BLaER1 treated with 17β-estradiol and CSF1 and Interleukin-3, amounts not matched to agents 10 nM and 100 nM (cell line): ENCODE results near the gene AMOTL2.

ENCODE experiments used
- H3K27ac ChIP-seq, 11 experiments: shearing (Covaris generic); formaldehyde crosslinking; 2 replicates each; pipeline ENCODE4 v1.8.1; 2022
- H3K27me3 ChIP-seq, 11 experiments: shearing (Covaris generic); formaldehyde crosslinking; 2 replicates each; pipeline ENCODE4 v1.8.1; 2022
- H3K36me3 ChIP-seq, 11 experiments: shearing (Covaris generic); formaldehyde crosslinking; 2 replicates each; pipeline ENCODE4 v1.8.1; 2022
- H3K4me1 ChIP-seq, 10 experiments: shearing (Covaris generic); formaldehyde crosslinking; 2 replicates each; pipeline ENCODE4 v1.8.1; 2022
- H3K4me2 ChIP-seq, 11 experiments: shearing (Covaris generic); formaldehyde crosslinking; 2 replicates each; pipeline ENCODE4 v1.8.1; 2022
- H3K4me3 ChIP-seq, 10 experiments: shearing (Covaris generic); formaldehyde crosslinking; 2 replicates each; pipeline ENCODE4 v1.8.1; 2022
- H3K9ac ChIP-seq, 11 experiments: shearing (Covaris generic); formaldehyde crosslinking; 2 replicates each; pipeline ENCODE4 v1.8.1; 2022
- H3K9me3 ChIP-seq, 11 experiments: shearing (Covaris generic); formaldehyde crosslinking; replicated peaks in 1 of 11; 2 replicates each; pipeline ENCODE4 v1.8.1; 2022
- H4K20me1 ChIP-seq, 11 experiments: shearing (Covaris generic); formaldehyde crosslinking; 2 replicates each; pipeline ENCODE4 v1.8.1; 2022
- Cebpa-rat ChIP-seq, 11 experiments: shearing (Covaris generic); IDR thresholded peaks; 2 replicates each; pipeline ENCODE4 v1.8.1; 2022

AMOTL2 gene

DNA sequence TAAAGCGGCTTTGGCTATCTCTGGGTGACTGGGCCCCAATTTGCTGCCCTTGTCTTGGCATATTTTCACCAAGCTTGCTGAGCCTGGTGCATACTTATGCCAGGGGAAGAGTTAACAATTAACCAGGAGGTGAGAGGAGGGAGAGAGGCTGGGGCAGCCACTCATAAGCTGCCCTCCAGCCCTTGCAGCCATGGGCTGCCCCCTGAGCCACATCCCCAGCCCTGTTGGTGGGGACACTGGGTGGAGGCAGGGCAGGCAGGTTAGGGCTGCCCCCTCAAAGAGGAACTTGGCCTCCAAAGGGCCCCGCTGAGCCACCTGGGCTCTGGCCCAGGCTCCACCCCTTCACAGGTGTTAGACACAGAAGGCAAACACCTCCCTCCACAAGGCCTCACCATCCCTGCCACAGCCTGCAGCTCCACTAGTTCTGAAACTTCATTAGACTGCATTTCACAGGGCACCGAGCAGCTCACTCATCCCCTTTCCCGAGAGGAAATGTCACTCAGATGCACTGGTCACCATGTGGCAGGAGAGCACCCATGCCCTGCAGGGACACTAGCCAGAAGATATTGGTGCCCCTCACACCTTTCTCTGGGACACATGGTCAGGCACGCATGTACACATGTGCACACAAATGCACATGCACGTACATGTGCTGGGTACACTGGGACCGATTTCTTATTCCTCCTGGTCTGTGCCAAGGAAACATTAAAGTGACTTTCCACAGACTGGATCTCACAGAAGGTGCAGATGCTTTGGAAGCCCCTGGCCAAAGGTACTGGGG lies 20.2 kb downstream of the AMOTL2 start:
- H3K4me3 ChIP-seq = no peak overlapping the region
- no peak overlapping the region for H3K9ac ChIP-seq
- peaks cover 0 to 11% (median 0%) of the 10 kb centered on the region in 10 experiments; a peak in 3 of 20 replicates for H3K4me1 ChIP-seq
- no peaks in the 10 kb centered on the region for H4K20me1 ChIP-seq
- TF ChIP-seq Cebpa-rat (IDR thresholded peaks at IDR 0.05) = no peak
- no peaks in the 10 kb centered on the region for H3K36me3 ChIP-seq
- no peaks in the 10 kb centered on the region for H3K9me3 ChIP-seq
- no peak overlapping the region for H3K4me2 ChIP-seq
- H3K27me3 ChIP-seq = no peaks in the 10 kb centered on the region
- no peak overlapping the region for H3K27ac ChIP-seq

DNA sequence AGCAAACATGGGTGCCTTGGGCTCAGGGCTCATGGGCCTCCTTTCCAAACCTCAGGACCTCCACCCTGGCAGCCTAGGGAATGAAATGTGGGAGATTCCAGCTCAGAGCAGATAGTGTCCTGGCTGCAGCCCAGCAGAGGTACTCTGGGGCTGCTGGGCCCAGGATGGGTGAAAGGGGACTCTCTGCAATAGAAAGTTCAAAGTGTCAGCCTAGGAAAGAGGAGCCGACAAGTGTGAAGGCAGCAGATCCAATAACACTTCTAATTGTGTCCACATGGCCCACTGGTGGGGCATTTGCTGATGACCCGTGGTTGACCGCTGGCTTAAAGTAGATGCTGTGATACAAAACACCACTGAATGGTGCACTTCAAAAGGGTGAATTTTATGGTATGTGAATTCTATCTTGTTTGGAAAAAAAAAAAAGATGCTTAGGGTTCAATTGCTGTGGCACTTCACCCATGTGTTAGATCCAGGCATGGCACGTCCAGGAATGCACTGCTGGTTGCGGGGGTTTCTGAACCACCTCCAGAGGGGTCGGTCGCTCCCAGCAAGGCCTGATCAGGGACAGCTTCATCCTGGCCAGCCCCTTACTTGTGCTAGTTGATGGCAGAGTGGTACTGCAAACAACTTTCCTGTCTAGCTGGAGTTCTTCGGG lies 20.9 kb downstream of the AMOTL2 start:
- TF ChIP-seq Cebpa-rat (IDR thresholded peaks at IDR 0.05) = no peak
- no peaks in the 10 kb centered on the region for H3K36me3 ChIP-seq
- H3K9me3 ChIP-seq = no peaks in the 10 kb centered on the region
- H3K27me3 ChIP-seq = no peaks in the 10 kb centered on the region
- H3K4me3 ChIP-seq = no peak overlapping the region
- peaks cover 0 to 10% (median 0%) of the 10 kb centered on the region in 10 experiments; a peak in 3 of 20 replicates for H3K4me1 ChIP-seq
- H3K9ac ChIP-seq = no peak overlapping the region
- no peaks in the 10 kb centered on the region for H4K20me1 ChIP-seq
- H3K27ac ChIP-seq = no peak overlapping the region
- H3K4me2 ChIP-seq = no peak overlapping the region

DNA sequence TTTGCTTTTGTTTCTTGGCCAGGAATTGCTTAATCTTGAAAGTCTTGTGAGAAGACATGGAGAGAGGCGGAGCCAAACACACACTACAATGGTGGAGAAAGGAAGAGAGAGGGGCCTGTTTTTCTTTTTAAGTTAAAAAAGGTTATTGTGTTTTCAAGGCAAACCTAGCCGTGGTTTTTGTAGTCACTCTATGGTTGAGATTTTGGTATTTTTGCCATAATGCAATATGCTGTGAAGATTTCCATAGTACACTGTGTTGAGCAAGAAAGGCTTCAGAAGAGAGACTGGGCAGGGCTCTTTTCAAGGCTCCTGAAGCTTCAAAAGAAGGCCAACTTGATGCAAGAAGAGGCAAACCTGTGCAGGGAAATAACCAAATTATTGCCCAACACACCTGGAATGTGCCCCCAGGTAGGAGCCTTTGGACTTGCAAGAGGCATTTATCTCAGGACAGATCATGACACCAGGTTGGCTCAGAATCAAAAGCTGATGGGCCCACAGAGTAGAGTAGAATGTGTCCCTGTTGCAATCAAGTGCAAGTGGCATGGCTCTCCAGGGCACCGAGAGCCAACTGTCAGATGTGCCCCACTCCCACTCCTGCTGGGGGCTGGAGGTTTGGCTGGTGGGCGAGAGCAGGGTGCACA lies 22.1 kb downstream of the AMOTL2 start:
- Histone ChIP-seq H3K27me3 (no peaks in the 10 kb centered on the region), H3K27ac (no peak overlapping the region), H3K36me3 (no peaks in the 10 kb centered on the region), H4K20me1 (no peaks in the 10 kb centered on the region), H3K9ac (no peak overlapping the region), H3K4me3 (no peak overlapping the region), H3K9me3 (peaks cover 0 to 6% (median 0%) of the 10 kb centered on the region in 11 experiments; a peak in 6 of 22 replicates), H3K4me1 (no peaks in the 10 kb centered on the region), H3K4me2 (no peak overlapping the region)
- no peak for TF ChIP-seq Cebpa-rat (IDR thresholded peaks at IDR 0.05)

DNA sequence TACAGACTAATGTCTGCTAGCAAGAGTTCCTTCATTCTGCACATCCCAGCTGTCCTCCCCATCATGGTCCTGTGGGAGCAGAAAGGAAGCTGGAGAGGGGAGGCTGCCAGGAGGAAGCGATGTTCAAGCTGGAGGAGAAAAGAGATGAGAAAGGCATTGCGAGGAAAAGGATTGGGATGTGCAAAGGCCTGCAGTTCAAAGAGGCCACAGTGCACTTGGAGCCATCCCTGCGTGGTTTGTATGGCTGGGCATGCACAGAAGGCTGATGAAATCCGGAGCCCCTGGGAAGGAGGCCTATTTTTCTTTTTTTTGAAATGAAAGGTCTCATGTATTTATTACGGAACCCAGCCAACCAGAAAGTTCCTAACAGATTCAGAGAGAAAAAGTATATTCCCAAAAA lies 22.8 kb downstream of the AMOTL2 start:
- H3K9ac ChIP-seq = no peak overlapping the region
- H3K4me1 ChIP-seq = no peaks in the 10 kb centered on the region
- peaks cover 5 to 12% (median 7%) of the 10 kb centered on the region in 11 experiments; a peak in 19 of 22 replicates for H3K9me3 ChIP-seq
- no peaks in the 10 kb centered on the region for H3K27me3 ChIP-seq
- H3K27ac ChIP-seq = no peak overlapping the region
- no peaks in the 10 kb centered on the region for H4K20me1 ChIP-seq
- H3K36me3 ChIP-seq = no peaks in the 10 kb centered on the region
- no peak overlapping the region for H3K4me3 ChIP-seq
- H3K4me2 ChIP-seq = no peak overlapping the region
- no peak for TF ChIP-seq Cebpa-rat (IDR thresholded peaks at IDR 0.05)

DNA sequence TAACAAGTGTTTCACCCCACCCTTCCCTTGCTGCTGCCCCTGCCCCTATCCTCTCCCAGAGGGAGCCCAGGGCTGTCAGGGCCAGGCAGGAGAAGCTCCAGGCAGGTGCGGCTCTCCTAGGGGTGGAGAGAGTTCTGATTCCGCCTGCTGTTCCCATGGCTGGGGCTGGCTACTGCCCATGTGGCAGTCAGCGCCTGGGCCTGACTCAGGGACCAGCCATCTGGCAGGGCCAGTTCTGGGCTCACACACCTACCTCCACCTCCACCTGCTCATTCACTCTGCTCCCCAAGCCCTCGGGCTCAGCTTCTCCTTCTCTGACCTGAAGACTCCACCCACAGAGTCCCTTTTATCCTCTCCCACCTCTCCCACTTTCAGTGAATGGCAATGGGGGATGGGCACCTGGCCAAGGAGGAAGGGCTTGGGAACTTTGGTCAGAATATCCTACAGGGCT lies 23.4 kb downstream of the AMOTL2 start:
- Histone ChIP-seq H3K9me3 (peaks cover 8 to 18% (median 11%) of the 10 kb centered on the region in 11 experiments; a peak in 20 of 22 replicates), H3K4me1 (no peaks in the 10 kb centered on the region), H3K27me3 (no peaks in the 10 kb centered on the region), H3K9ac (no peak overlapping the region), H3K4me3 (no peak overlapping the region), H4K20me1 (no peaks in the 10 kb centered on the region), H3K36me3 (no peaks in the 10 kb centered on the region), H3K27ac (no peak overlapping the region), H3K4me2 (no peak overlapping the region)
- TF ChIP-seq Cebpa-rat (IDR thresholded peaks at IDR 0.05) = no peak

DNA sequence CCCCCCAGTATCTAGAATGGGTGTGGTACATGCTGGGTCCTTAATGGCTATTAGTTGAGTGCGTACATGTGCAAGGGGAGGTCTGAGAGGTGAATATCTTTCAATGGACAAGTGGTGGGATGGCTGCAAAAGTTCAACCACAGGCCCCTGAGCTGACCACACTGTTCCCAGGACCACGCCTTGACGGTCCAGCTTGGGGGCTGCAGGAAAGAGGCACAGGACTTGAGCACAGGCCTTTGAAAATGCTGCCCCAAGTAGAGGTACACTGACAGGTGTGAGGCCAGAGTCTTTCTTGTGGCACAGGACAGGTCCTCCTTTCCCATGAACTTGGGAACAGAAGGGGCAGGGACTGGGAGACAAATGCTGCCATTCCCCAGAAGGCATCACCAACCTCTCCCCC lies 24.0 kb downstream of the AMOTL2 start:
- no peaks in the 10 kb centered on the region for H4K20me1 ChIP-seq
- H3K4me1 ChIP-seq = peaks cover 0 to 3% (median under 1%) of the 10 kb centered on the region in 10 experiments; a peak in 8 of 20 replicates
- no peak overlapping the region for H3K4me2 ChIP-seq
- no peak overlapping the region for H3K4me3 ChIP-seq
- no peak overlapping the region for H3K27ac ChIP-seq
- H3K27me3 ChIP-seq = no peaks in the 10 kb centered on the region
- H3K9me3 ChIP-seq = peaks cover 8 to 18% (median 11%) of the 10 kb centered on the region in 11 experiments; a peak in 20 of 22 replicates
- no peak for TF ChIP-seq Cebpa-rat (IDR thresholded peaks at IDR 0.05)
- no peaks in the 10 kb centered on the region for H3K36me3 ChIP-seq
- H3K9ac ChIP-seq = no peak overlapping the region

DNA sequence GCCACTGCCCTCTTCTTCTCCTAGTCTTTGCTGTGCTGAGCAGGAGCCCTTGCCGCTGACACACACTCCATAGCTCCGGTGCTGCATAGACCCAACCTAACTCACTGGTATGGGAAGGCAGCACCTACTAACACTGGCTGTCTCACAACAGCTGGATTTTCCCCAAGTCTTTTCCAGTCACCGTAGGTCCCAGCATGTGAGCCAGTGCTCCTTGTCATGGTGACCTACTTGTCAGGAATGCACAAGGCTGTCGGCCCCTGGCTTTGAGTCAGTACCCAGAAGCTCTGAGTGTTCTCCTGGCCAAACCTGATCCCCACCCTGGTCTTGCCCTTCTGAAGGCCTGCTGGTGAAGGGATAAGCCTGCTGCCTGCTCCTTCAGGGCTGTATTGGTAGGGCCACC lies 25.7 kb downstream of the AMOTL2 start:
- Histone ChIP-seq H3K9ac (no peak overlapping the region), H4K20me1 (no peaks in the 10 kb centered on the region), H3K36me3 (no peaks in the 10 kb centered on the region), H3K4me2 (no peak overlapping the region), H3K27me3 (no peaks in the 10 kb centered on the region), H3K27ac (no peak overlapping the region), H3K9me3 (peaks cover 8 to 18% (median 11%) of the 10 kb centered on the region in 11 experiments; a peak in 20 of 22 replicates), H3K4me3 (no peak overlapping the region), H3K4me1 (peaks cover 0 to 13% (median 10%) of the 10 kb centered on the region in 10 experiments; a peak in 12 of 20 replicates)
- no peak for TF ChIP-seq Cebpa-rat (IDR thresholded peaks at IDR 0.05)

DNA sequence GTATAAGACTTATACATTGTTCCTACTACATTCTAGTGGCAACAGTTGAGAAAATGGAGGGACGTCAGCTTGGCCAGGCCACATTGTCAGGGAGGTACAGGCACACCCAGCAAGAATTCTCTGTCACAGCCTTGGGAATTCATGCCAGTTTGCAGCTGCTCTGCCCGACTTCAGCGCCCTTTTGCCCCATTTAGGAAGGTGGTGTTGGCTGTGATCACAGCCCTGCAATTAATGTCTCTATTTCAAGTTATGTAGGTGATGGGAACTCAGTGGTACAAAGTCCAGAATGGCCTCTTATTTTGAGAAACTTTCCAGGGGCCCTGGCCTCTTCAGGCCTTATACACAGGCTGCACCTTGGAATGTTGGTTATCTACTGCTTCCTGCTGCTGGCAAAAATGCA lies 26.7 kb downstream of the AMOTL2 start:
- Histone ChIP-seq H3K9me3 (peaks cover 8 to 18% (median 11%) of the 10 kb centered on the region in 11 experiments; a peak in 20 of 22 replicates), H3K27ac (no peak overlapping the region)

DNA sequence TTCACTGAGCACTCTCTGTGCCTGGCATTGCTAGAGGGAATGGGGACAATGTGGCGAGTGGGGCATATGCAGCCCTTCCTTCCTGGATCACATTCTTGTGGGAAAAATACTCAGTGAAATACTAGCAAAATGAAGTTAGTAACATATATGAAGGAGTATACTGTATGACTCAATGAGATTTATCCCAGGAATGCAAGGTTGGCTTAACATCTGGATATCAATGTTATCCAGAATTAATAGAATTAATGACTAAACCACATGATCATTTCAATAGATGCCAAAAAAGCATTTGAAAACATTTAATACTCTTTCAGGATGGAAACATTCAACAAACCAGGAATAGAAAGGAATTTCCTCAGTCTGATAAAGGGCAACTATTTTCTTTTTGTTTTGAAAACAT lies 27.5 kb downstream of the AMOTL2 start:
- H3K27me3 ChIP-seq = no peaks in the 10 kb centered on the region

More for the DNA sequence above, 26.7 kb downstream of the AMOTL2 start:
- Histone ChIP-seq H3K4me2 (no peak overlapping the region), H3K9ac (no peak overlapping the region), H4K20me1 (no peaks in the 10 kb centered on the region), H3K4me1 (peaks cover 0 to 13% (median 10%) of the 10 kb centered on the region in 10 experiments; a peak in 12 of 20 replicates), H3K4me3 (no peak overlapping the region), H3K36me3 (no peaks in the 10 kb centered on the region), H3K27me3 (no peaks in the 10 kb centered on the region)
- no peak for TF ChIP-seq Cebpa-rat (IDR thresholded peaks at IDR 0.05)

More for the DNA sequence above, 27.5 kb downstream of the AMOTL2 start:
- no peak overlapping the region for H3K4me2 ChIP-seq
- H3K4me1 ChIP-seq = peaks cover 0 to 13% (median 10%) of the 10 kb centered on the region in 10 experiments; a peak in 12 of 20 replicates
- H3K9ac ChIP-seq = no peak overlapping the region
- H3K36me3 ChIP-seq = no peaks in the 10 kb centered on the region
- H3K27ac ChIP-seq = no peak overlapping the region
- no peak overlapping the region for H3K4me3 ChIP-seq
- no peak for TF ChIP-seq Cebpa-rat (IDR thresholded peaks at IDR 0.05)
- H4K20me1 ChIP-seq = no peaks in the 10 kb centered on the region
- peaks cover 8 to 18% (median 11%) of the 10 kb centered on the region in 11 experiments; a peak in 20 of 22 replicates for H3K9me3 ChIP-seq
